SU-DHL-6 (cell line): ENCODE results near the gene AFF3.

ENCODE experiments used
- H2AFZ ChIP-seq: fragments of 200-600 bp; sonication (generic); 2 replicates; pipeline ENCODE4 v1.6.1; 2014; ENCODE audit warnings: low read depth, mild to moderate bottlenecking, moderate library complexity, mixed read lengths, antibody characterized with exemption, low read length; ENCODE audit not compliant: severe bottlenecking
- H3F3A ChIP-seq: fragments of 200-600 bp; shearing (Covaris generic); 2 replicates; pipeline ENCODE4 v1.6.0; 2016; ENCODE audit warnings: antibody characterized with exemption, mild to moderate bottlenecking; ENCODE audit not compliant: insufficient read depth
- H3K27ac ChIP-seq: fragments of 200-600 bp; sonication (generic); 2 replicates; pipeline ENCODE4 v1.5.1; 2016; ENCODE audit warnings: low read depth, mild to moderate bottlenecking, low read length, moderate library complexity, mixed read lengths
- H3K27me3 ChIP-seq: fragments of 200-600 bp; sonication (generic), shearing (Covaris generic); 2 replicates; pipeline ENCODE4 v1.6.0; 2014; ENCODE audit warnings: mild to moderate bottlenecking, low read length
- H3K36me3 ChIP-seq: fragments of 200-600 bp; sonication (generic); 2 replicates; pipeline ENCODE4 v1.6.1; 2014; ENCODE audit warnings: mild to moderate bottlenecking, low read length, mixed read lengths
- H3K4me2 ChIP-seq: fragments of 300-600, 200-600 bp; shearing (Covaris generic), sonication (generic); 2 replicates; pipeline ENCODE4 v1.6.0; 2014; ENCODE audit warnings: low read length, low read depth, mild to moderate bottlenecking; ENCODE audit not compliant: poor library complexity, severe bottlenecking
- H3K4me3 ChIP-seq: fragments of 200-600 bp; sonication (generic); 2 replicates; pipeline ENCODE4 v1.5.1; 2014; ENCODE audit warnings: antibody characterized with exemption, low read length, mild to moderate bottlenecking, mixed read lengths; ENCODE audit not compliant: insufficient read depth, poor library complexity, severe bottlenecking
- H3K79me2 ChIP-seq: fragments of 200-600 bp; sonication (generic); 2 replicates; pipeline ENCODE4 v1.6.1; 2014; ENCODE audit warnings: mild to moderate bottlenecking, low read length, moderate library complexity; ENCODE audit not compliant: insufficient read depth
- H3K9ac ChIP-seq: fragments of 200-600 bp; sonication (generic); 2 replicates; pipeline ENCODE4 v1.7.0; 2014; ENCODE audit warnings: mild to moderate bottlenecking, low read length
- H3K9me2 ChIP-seq: fragments of 200-600 bp; sonication (generic); replicated peaks from 2 replicates; pipeline ENCODE4 v1.6.1; 2014; ENCODE audit warnings: low read length; ENCODE audit not compliant: insufficient read depth
- H3K9me3 ChIP-seq: fragments of 200-600 bp; sonication (generic); 2 replicates; pipeline ENCODE4 v1.6.1; 2014; ENCODE audit warnings: low read length, mixed read lengths; ENCODE audit not compliant: insufficient read depth
- H4K20me1 ChIP-seq: fragments of 200-600 bp; sonication (generic); 2 replicates; pipeline ENCODE4 v1.6.1; 2014; ENCODE audit warnings: low read depth, mild to moderate bottlenecking, antibody characterized with exemption, low read length, moderate library complexity, mixed read lengths
- EZH2phosphoT487 ChIP-seq: fragments of 200-600 bp; sonication (generic), shearing (Covaris generic); conservative IDR thresholded peaks from 2 replicates; pipeline ENCODE4 v1.6.1; 2018; ENCODE audit warnings: mild to moderate bottlenecking, antibody characterized with exemption, low read length, moderate library complexity, mixed read lengths
- TF ChIP-seq, protein P1 (sequence below): fragments of 200-600 bp; sonication (generic); IDR thresholded peaks from one replicate; pipeline ENCODE4 v1.5.1; 2017; ENCODE audit warnings: antibody characterized with exemption, mild to moderate bottlenecking, low read length, moderate library complexity; ENCODE audit not compliant: insufficient read depth, poor library complexity, severe bottlenecking

The AFF3 gene

DNA sequence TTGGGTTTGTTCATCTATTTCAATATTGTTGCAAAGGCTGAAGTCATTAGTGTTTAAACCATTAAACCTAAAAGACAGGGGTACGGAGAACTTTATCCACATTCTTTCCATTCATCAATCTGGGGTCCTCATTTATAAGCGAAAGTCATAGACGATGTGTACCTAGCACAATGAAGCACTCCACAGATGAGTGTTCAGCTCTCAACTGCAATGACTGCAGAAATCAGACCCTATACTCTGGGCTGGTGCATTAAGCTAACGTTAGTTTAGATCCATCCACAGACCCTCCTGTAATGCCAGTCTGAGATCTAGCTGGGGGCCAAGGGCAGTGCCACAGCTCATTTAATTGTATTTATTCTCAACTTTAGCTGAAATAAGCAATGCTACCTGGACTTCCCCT, 155.2 kb downstream of the AFF3 start:
- Histone ChIP-seq H3K79me2 (no peaks in the 10 kb centered on the region), H2AFZ (no peak overlapping the region), H3K36me3 (no peaks in the 10 kb centered on the region), H3K27me3 (no peaks in the 10 kb centered on the region), H3K9ac (no peak overlapping the region), H3K4me2 (no peak overlapping the region), H3K9me2 (no peaks in the 10 kb centered on the region), H3K9me3 (no peaks in the 10 kb centered on the region), H3F3A (no peaks in the 10 kb centered on the region), H3K27ac (no peak overlapping the region), H4K20me1 (no peaks in the 10 kb centered on the region), H3K4me3 (no peak overlapping the region)
- TF ChIP-seq, protein P1, sequence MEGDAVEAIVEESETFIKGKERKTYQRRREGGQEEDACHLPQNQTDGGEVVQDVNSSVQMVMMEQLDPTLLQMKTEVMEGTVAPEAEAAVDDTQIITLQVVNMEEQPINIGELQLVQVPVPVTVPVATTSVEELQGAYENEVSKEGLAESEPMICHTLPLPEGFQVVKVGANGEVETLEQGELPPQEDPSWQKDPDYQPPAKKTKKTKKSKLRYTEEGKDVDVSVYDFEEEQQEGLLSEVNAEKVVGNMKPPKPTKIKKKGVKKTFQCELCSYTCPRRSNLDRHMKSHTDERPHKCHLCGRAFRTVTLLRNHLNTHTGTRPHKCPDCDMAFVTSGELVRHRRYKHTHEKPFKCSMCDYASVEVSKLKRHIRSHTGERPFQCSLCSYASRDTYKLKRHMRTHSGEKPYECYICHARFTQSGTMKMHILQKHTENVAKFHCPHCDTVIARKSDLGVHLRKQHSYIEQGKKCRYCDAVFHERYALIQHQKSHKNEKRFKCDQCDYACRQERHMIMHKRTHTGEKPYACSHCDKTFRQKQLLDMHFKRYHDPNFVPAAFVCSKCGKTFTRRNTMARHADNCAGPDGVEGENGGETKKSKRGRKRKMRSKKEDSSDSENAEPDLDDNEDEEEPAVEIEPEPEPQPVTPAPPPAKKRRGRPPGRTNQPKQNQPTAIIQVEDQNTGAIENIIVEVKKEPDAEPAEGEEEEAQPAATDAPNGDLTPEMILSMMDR: no peak
- TF ChIP-seq EZH2phosphoT487: no peak

DNA sequence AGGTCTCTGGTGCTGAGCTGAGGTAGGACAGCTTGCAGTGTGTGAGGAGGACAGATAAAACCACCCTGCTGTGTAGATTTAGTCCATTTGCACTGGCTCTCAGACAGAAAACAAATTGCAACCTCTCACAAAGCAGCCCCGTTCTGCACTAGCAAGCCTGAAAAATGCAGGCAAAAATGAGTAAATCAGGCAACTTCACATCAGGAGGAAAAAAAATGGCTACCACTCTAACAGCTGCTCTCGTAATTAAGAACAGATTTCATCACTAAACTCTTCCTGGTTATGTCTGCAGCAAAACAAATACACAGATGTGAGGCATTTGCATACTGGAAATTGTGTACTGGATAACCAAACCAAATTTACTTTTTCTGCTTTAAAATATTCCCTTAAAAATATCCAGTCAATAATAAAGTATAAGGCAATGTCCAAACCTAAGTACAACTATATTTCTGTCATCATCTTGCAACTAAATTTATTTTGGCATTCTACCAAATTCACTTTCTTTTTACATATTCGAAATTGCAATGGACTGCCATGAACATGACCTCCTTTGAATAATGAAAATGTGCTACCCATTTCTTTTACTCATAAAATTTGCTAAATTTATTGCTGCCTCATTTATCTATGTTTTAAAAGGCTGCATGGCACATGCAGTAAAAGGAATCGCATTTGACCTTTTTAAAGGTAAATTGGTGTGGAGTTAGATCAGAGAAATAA, 157.4 kb downstream of the AFF3 start:
- Histone ChIP-seq H4K20me1 (no peaks in the 10 kb centered on the region), H3K4me3 (no peak overlapping the region), H3K27me3 (no peaks in the 10 kb centered on the region), H3K9me2 (no peaks in the 10 kb centered on the region), H3K27ac (no peak overlapping the region), H3F3A (no peaks in the 10 kb centered on the region), H3K9me3 (no peaks in the 10 kb centered on the region), H3K36me3 (no peaks in the 10 kb centered on the region), H2AFZ (no peak overlapping the region), H3K4me2 (no peak overlapping the region), H3K9ac (no peak overlapping the region), H3K79me2 (no peaks in the 10 kb centered on the region)
- no peak for TF ChIP-seq EZH2phosphoT487
- TF ChIP-seq, protein P1: no peak

DNA sequence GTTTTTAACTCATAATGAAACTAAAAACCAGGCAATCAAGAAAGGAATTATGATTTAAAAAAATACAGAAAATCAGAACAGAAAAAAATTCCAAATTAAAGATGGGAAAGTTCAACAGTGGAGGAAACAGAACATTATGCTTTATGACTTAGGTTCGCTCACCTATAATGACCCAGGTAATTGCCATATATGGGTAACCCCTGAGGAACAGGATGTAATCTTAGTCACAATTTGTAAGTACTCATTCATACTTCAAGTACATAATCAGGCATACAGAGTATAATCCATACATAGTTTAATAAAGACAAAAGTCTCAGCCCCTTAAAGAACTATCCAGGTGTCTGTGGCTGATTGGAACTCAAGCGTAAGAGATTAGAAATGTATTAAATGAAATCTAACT, 159.6 kb downstream of the AFF3 start:
- Histone ChIP-seq H3K4me2 (no peak overlapping the region), H3K9me2 (no peaks in the 10 kb centered on the region), H3K36me3 (no peaks in the 10 kb centered on the region), H3K4me3 (no peak overlapping the region), H3K79me2 (no peaks in the 10 kb centered on the region), H3K9ac (no peak overlapping the region), H3F3A (no peaks in the 10 kb centered on the region), H3K9me3 (no peaks in the 10 kb centered on the region), H2AFZ (no peak overlapping the region), H4K20me1 (no peaks in the 10 kb centered on the region), H3K27me3 (no peaks in the 10 kb centered on the region), H3K27ac (no peak overlapping the region)
- TF ChIP-seq, protein P1: no peak
- no peak for TF ChIP-seq EZH2phosphoT487
